GM12872 (cell line): ENCODE data around the gene GLCE.

ENCODE experiments used
- TF ChIP-seq, protein P1 (sequence below): IDR thresholded peaks from 3 replicates; pipeline ENCODE4 v1.5.1; 2011; ENCODE audit warnings: low read depth, mild to moderate bottlenecking, low read length, moderate library complexity; ENCODE audit not compliant: insufficient read depth

Gene GLCE

GRCh38 chr15:69163141-69163669, 2.8 kb downstream of the GLCE start:
- TF ChIP-seq, protein P1, sequence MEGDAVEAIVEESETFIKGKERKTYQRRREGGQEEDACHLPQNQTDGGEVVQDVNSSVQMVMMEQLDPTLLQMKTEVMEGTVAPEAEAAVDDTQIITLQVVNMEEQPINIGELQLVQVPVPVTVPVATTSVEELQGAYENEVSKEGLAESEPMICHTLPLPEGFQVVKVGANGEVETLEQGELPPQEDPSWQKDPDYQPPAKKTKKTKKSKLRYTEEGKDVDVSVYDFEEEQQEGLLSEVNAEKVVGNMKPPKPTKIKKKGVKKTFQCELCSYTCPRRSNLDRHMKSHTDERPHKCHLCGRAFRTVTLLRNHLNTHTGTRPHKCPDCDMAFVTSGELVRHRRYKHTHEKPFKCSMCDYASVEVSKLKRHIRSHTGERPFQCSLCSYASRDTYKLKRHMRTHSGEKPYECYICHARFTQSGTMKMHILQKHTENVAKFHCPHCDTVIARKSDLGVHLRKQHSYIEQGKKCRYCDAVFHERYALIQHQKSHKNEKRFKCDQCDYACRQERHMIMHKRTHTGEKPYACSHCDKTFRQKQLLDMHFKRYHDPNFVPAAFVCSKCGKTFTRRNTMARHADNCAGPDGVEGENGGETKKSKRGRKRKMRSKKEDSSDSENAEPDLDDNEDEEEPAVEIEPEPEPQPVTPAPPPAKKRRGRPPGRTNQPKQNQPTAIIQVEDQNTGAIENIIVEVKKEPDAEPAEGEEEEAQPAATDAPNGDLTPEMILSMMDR: no peak

DNA sequence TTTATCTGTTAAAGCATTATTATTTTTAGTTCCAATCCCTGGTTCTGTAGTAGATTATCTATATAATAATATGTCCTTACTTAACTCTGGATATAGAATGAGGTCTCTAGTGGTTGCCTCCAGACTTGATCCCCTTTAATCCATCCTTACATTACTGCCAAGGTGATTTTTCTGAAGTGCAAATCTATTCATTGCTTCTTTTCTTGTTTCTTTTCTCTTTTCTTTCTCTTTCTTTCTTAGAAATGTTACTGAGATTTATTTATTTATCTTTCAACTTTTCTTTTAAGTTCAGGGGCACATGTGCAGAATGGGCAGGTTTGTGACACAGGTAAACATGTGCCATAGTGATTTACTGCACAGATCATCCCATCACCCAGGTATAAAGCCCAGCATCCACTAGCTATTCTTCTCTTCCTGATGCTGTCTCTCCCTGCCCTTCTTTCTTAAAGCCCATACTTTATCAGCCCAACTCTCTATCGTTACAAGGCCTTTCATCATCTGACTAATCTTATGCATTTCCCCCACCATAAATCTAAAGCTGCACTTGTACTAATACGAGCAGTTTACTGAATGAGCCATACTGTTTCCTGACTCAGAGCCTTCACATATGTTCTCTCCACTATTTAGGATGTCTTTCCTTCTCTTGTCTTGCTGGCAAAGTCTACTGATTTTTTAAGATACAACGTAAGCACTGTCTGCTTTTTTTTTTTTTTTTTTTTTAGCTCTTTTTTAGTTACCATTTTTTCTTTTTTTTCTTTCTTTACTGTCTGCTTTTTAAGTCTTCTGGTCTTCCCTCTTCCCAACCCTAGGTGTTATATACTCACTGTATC, 4.6 kb downstream of the GLCE start:
- TF ChIP-seq, protein P1: no peak

GRCh38 chr15:69165637-69166025, 5.2 kb downstream of the GLCE start:
- TF ChIP-seq, protein P1: no peak

GRCh38 chr15:69167218-69167846, 6.9 kb downstream of the GLCE start:
- TF ChIP-seq, protein P1: no peak

DNA sequence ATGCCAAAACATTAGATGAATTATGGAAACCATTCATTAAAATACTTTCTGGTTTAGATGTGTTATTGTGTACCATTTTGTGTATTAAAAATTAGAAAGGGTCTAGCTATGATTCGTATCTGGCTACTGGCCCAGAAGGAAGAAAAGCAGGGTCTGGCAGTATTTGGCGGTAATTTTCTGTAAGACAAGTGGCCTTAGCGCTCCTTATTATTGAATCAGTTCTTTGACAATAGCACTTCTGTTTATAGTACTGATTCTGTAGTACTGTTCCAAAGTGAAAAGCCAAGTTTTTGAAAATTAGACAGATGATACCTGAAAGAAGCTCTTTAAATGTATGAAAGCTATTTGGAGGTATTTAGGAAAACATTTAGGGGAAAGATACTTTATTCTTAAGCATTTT, 10.2 kb downstream of the GLCE start:
- TF ChIP-seq, protein P1: no peak

DNA sequence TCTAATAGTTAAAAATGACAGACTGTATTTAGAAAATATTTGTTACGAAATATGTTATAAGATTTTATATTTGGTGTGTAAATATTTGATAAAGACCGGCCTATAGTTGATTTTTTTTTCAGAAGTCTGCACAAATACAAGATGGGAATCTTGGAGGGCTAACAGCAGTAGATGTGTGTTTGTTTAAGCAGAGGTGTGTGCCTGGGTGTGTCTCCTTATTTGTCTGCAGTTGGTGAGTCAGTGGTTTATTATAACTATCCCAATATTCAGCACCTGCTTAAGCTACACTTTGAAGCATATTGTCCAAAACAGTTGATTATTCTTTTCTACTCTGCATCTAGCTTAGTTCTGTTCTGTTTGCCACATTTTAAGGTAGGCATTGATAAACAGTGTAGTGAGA, 12.4 kb downstream of the GLCE start:
- TF ChIP-seq, protein P1: no peak

GRCh38 chr15:69175536-69175935, 15.1 kb downstream of the GLCE start:
- TF ChIP-seq, protein P1: no peak
